Suprapubic skin (tissue), 4 donors: Measurements from ENCODE around the gene ALDH18A1. TPM values are rescaled to one million over a fixed set of nuclear protein-coding genes. Genes with fewer than 3 reads are reported as not detected.
"Not testable (repeated sequence)": the region's sequence is repeated elsewhere in the genome, so short reads cannot be mapped to it uniquely, and the experiment has no call there.

ENCODE experiments used
- DNase-seq, 2 donors: peaks; one replicate each; pipeline ENCODE4 v3.0.0-alpha.2; 2019; ENCODE audit warnings: low spot score in 2 of 2
- H3K27ac ChIP-seq: fragments of 200-600 bp; sonication (generic); one replicate; pipeline ENCODE4 v1.5.1; 2019
- H3K27me3 ChIP-seq: fragments of 200-600 bp; sonication (generic); one replicate; pipeline ENCODE4 v1.5.1; 2019
- H3K36me3 ChIP-seq: fragments of 200-600 bp; sonication (generic); one replicate; pipeline ENCODE4 v1.5.1; 2019
- H3K4me1 ChIP-seq: fragments of 200-600 bp; sonication (generic); one replicate; pipeline ENCODE4 v1.5.1; 2019
- H3K4me3 ChIP-seq: fragments of 200-600 bp; sonication (generic); one replicate; pipeline ENCODE4 v1.5.1; 2019; ENCODE audit warnings: mild to moderate bottlenecking
- H3K9me3 ChIP-seq: fragments of 200-600 bp; sonication (generic); one replicate; pipeline ENCODE4 v1.5.1; 2019
- CTCF ChIP-seq, 2 donors: fragments of 200-600 bp in 1 of 2; fragments of 450-650 bp in 1 of 2; sonication (generic) in 1 of 2; IDR thresholded peaks; one replicate each; pipeline ENCODE4 v1.5.1; 2016 to 2019; ENCODE audit warnings: antibody characterized with exemption in 2 of 2, mild to moderate bottlenecking in 1 of 2, moderate library complexity in 1 of 2
- EP300 ChIP-seq: sonication (generic); formaldehyde crosslinking; IDR thresholded peaks from one replicate; pipeline ENCODE4 v1.6.1; 2017; ENCODE audit warnings: antibody characterized with exemption
- POLR2A ChIP-seq, 2 donors: fragments of 450-650 bp; IDR thresholded peaks; one replicate each; pipeline ENCODE4 v1.6.1; 2017; ENCODE audit warnings: antibody characterized with exemption in 2 of 2, mild to moderate bottlenecking in 2 of 2, moderate library complexity in 2 of 2
- POLR2AphosphoS5 ChIP-seq, 3 donors: sonication (generic); formaldehyde crosslinking; IDR thresholded peaks; one replicate each; pipeline ENCODE4 v1.6.1; 2017; ENCODE audit warnings: antibody characterized with exemption in 3 of 3
- WGBS: methylation state at CpG from one replicate; pipeline ENCODE4 v1.1.5; 2018; 5-methylcytosine and 5-hydroxymethylcytosine counted together
- total RNA-seq, 4 donors: library from RNA; depleted of rRNA; stranded (reverse); fragments of >200 nt; gene quantifications; one replicate each; pipeline ENCODE4 v1.1.0, GENCODE V29; 2016

The ALDH18A1 gene
- total RNA-seq, 4 donors from 2014 or later, result 24.9 to 44.6 (median 31.2) TPM

- H3K36me3 ChIP-seq, result peaks cover 89% of the 10 kb centered on the region
- H3K27me3 ChIP-seq, result no peaks in the 10 kb centered on the region
- H3K4me3 ChIP-seq, result no peak overlapping the region
- no peaks in the 10 kb centered on the region for H3K4me1 ChIP-seq
- TF ChIP-seq EP300 (no peak), POLR2AphosphoS5 (IDR thresholded peaks at IDR 0.05) (no peak), CTCF (IDR thresholded peaks at IDR 0.05) (no peak), POLR2A (IDR thresholded peaks at IDR 0.05) (no peak)
- H3K27ac ChIP-seq, result no peak overlapping the region
- 90% methylated on average over 10 of the region's 10 CpGs for WGBS
- H3K9me3 ChIP-seq, result no peaks in the 10 kb centered on the region
- DNase-seq, result no peak
Observed at GRCh38 chr10:95637140-95637539, 19.4 kb downstream of the ALDH18A1 start.

DNA sequence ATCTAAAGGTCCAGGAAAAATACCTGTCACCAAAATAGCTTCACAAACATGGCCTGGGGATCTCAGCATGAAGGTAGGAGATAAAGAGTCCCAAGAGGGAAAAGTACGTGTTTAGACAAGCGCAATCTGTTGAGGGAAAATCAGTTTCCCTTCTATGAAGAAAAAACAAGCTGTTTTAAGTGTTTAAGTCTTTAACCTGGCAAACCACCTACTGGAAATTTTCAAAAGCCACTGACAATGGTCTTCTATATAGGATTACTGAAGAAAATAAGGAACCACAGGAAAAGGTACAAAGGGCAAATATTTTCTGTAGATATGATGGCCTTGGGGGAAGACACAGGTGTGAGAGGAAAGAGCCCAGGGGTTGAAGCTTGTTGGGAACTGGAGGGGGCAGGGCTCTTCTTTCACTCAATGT, 21.2 kb downstream of the ALDH18A1 start:
- no peaks in the 10 kb centered on the region for H3K4me1 ChIP-seq
- 72% methylated on average over 2 of the region's 2 CpGs for WGBS
- no peak for TF ChIP-seq EP300
- TF ChIP-seq POLR2AphosphoS5 (IDR thresholded peaks at IDR 0.05), result no peak
- TF ChIP-seq POLR2A (IDR thresholded peaks at IDR 0.05), result no peak
- no peak for TF ChIP-seq CTCF (IDR thresholded peaks at IDR 0.05)
- no peak for DNase-seq
- H3K36me3 ChIP-seq, result peaks cover 88% of the 10 kb centered on the region
- H3K27ac ChIP-seq, result no peak overlapping the region
- H3K27me3 ChIP-seq, result no peaks in the 10 kb centered on the region
- H3K9me3 ChIP-seq, result no peaks in the 10 kb centered on the region
- H3K4me3 ChIP-seq, result no peak overlapping the region

GRCh38 chr10:95628786-95629185, 27.7 kb downstream of the ALDH18A1 start:
- no peaks in the 10 kb centered on the region for H3K9me3 ChIP-seq
- DNase-seq, result no peak
- H3K27ac ChIP-seq, result no peak overlapping the region
- no peaks in the 10 kb centered on the region for H3K4me1 ChIP-seq
- WGBS, result 72% methylated on average over 1 of the region's 1 CpG
- no peak overlapping the region for H3K4me3 ChIP-seq
- peaks cover 88% of the 10 kb centered on the region for H3K36me3 ChIP-seq
- TF ChIP-seq CTCF (IDR thresholded peaks at IDR 0.05) (no peak), POLR2AphosphoS5 (IDR thresholded peaks at IDR 0.05) (no peak)
- H3K27me3 ChIP-seq, result no peaks in the 10 kb centered on the region

DNA sequence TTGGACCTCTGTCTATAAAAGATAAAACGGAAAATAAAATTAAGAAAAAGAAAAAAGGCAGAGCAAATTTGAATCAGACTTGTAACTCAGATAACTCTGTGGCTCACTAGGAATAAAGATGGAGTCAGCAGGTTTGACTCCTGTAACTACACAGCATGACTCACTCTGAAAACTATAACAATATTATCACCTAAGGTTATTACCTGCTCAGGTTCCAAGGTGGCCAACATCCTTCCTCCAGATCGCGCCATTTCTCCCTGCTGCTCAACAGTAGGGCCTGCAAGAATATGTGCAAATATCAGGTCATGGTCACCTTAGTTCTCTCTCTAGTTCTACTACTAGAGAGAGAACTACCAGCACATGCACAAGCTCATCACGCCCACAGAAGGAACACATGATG, 30.0 kb downstream of the ALDH18A1 start:
- TF ChIP-seq EP300 (no peak), POLR2AphosphoS5 (IDR thresholded peaks at IDR 0.05) (no peak), CTCF (IDR thresholded peaks at IDR 0.05) (no peak), POLR2A (IDR thresholded peaks at IDR 0.05) (no peak)
- Histone ChIP-seq H3K36me3 (peaks cover 83% of the 10 kb centered on the region), H3K27ac (no peak overlapping the region), H3K4me1 (no peaks in the 10 kb centered on the region), H3K4me3 (no peak overlapping the region), H3K9me3 (no peaks in the 10 kb centered on the region), H3K27me3 (no peaks in the 10 kb centered on the region)
- DNase-seq, result no peak
- WGBS, result 87% methylated on average over 4 of the region's 4 CpGs

GRCh38 chr10:95620415-95620814, 36.1 kb downstream of the ALDH18A1 start:
- not testable (repeated sequence) for H3K4me3 ChIP-seq, H3K9me3 ChIP-seq, DNase-seq, H3K27me3 ChIP-seq, H3K4me1 ChIP-seq, H3K27ac ChIP-seq
- H3K36me3 ChIP-seq, result peaks cover 83% of the 10 kb centered on the region
- WGBS, result 96% methylated on average over 5 of the region's 5 CpGs

DNA sequence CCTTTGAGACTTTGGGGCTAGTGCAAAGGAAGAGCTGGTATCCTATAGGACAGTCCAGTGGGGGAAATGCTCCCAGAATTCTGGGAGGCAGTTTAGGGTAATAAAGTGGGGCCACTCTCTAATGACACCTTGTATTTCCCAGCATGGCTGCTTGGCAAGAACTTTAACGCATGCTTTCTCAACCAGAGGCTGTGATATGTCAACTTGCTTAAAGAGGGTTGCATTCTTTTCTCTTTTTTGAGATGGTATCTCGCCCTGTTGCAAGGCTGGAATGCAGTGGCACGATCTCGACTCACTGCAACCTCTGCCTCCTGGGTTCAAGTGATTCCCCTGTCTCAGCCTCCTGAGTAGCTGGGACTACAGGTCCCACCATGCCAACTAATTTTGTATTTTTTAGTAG, 38.4 kb downstream of the ALDH18A1 start:
- no peak for TF ChIP-seq CTCF (IDR thresholded peaks at IDR 0.05)
- TF ChIP-seq POLR2A (IDR thresholded peaks at IDR 0.05), result no peak
- TF ChIP-seq POLR2AphosphoS5 (IDR thresholded peaks at IDR 0.05), result no peak
- no peak for TF ChIP-seq EP300
- H3K36me3 ChIP-seq, result peaks cover 83% of the 10 kb centered on the region
- 82% methylated on average over 4 of the region's 4 CpGs for WGBS

More for the DNA sequence above, 38.4 kb downstream of the ALDH18A1 start:
- Histone ChIP-seq H3K4me1 (no peaks in the 10 kb centered on the region), H3K27me3 (no peaks in the 10 kb centered on the region), H3K9me3 (no peaks in the 10 kb centered on the region), H3K27ac (no peak overlapping the region), H3K4me3 (no peak overlapping the region)
- no peak for DNase-seq
